ENCODE measurements around the gene CRYL1.

Gene CRYL1

GRCh38 chr13:20393273-20394168 lies 132.1 kb downstream of the CRYL1 start:
- no peak overlapping the region for H3K27ac ChIP-seq (replicated peaks; ENCODE audit: low read length)
- no peak for DNase-seq (ENCODE audit: low spot score)
- no peak overlapping the region for H4K8ac ChIP-seq (ENCODE audit: low read depth, low read length)
- no peak overlapping the region for H3K18ac ChIP-seq (ENCODE audit: low read length)
- H3K79me1 ChIP-seq (ENCODE audit: low read depth, low read length), result peaks cover 2% of the 10 kb centered on the region
- no peak overlapping the region for H2BK15ac ChIP-seq (ENCODE audit: low read length)
- H3K36me3 ChIP-seq (replicated peaks in 1 of 2; ENCODE audit: control insufficient read depth in 2 of 2, insufficient read depth in 2 of 2, low read length in 2 of 2), result no peaks in the 10 kb centered on the region
- no peak overlapping the region for H3K4ac ChIP-seq (ENCODE audit: low read length)
- H3K14ac ChIP-seq (ENCODE audit: low read length), result no peak overlapping the region
- no peak overlapping the region for H3K4me2 ChIP-seq (ENCODE audit: insufficient read depth, low read length, poor library complexity, severe bottlenecking)
- H2AK5ac ChIP-seq (ENCODE audit: low read depth, low read length), result no peak overlapping the region
- no peak overlapping the region for H2BK12ac ChIP-seq (ENCODE audit: low read length)
- no peak overlapping the region for H2BK120ac ChIP-seq (ENCODE audit: low read depth, low read length)
- no peak overlapping the region for H4K91ac ChIP-seq (ENCODE audit: low read depth, low read length, poor library complexity)
- no peak overlapping the region for H2AFZ ChIP-seq (ENCODE audit: low read length)
- no peak overlapping the region for H3K23ac ChIP-seq (ENCODE audit: low read depth, low read length, poor library complexity)
- peaks cover 0 to 16% of the 10 kb centered on the region in 2 donors for H3K9me3 ChIP-seq (replicated peaks in 1 of 2; ENCODE audit: control insufficient read depth in 2 of 2, insufficient read depth in 1 of 2, low read depth in 1 of 2, low read length in 2 of 2)
- H2BK5ac ChIP-seq (ENCODE audit: low read length), result no peak overlapping the region
- peaks cover 0 to 4% (median 0%) of the 10 kb centered on the region in 3 experiments for H3K27me3 ChIP-seq (ENCODE audit: control insufficient read depth in 3 of 3, insufficient read depth in 3 of 3, low read depth in 1 of 3, low read length in 3 of 3)
- no peak overlapping the region for H3K9ac ChIP-seq (ENCODE audit: low read depth, low read length, poor library complexity)
- 100% methylated on average over 5 to 10 of the region's 10 CpGs for WGBS, 2 donors (ENCODE audit: extremely low coverage in 2 of 2, insufficient read length in 2 of 2, insufficient replicate concordance in 1 of 2)
- H3K4me3 ChIP-seq (ENCODE audit: low read length in 2 of 2), result peak overlapping the region in 1 of 2 donors; percentile 71
- peaks cover 0 to 3% of the 10 kb centered on the region in 2 donors for H3K4me1 ChIP-seq (ENCODE audit: control insufficient read depth in 2 of 2, insufficient read depth in 1 of 2, low read depth in 1 of 2, low read length in 2 of 2)

- no peak overlapping the region for H3K4me2 ChIP-seq (ENCODE audit: insufficient read depth, low read length, poor library complexity, severe bottlenecking)
- H3K27me3 ChIP-seq (ENCODE audit: control insufficient read depth in 3 of 3, insufficient read depth in 3 of 3, low read depth in 1 of 3, low read length in 3 of 3), result peaks cover 0 to 4% (median 0%) of the 10 kb centered on the region in 3 experiments
- WGBS, 2 donors (ENCODE audit: extremely low coverage in 2 of 2, insufficient read length in 2 of 2, insufficient replicate concordance in 1 of 2), result 100% methylated on average over 1 to 4 of the region's 4 CpGs
- peaks cover 0 to 16% of the 10 kb centered on the region in 2 donors for H3K9me3 ChIP-seq (replicated peaks in 1 of 2; ENCODE audit: control insufficient read depth in 2 of 2, insufficient read depth in 1 of 2, low read depth in 1 of 2, low read length in 2 of 2)
- H3K27ac ChIP-seq (replicated peaks; ENCODE audit: low read length), result no peak overlapping the region
- H3K18ac ChIP-seq (ENCODE audit: low read length), result no peak overlapping the region
- H3K36me3 ChIP-seq (replicated peaks in 1 of 2; ENCODE audit: control insufficient read depth in 2 of 2, insufficient read depth in 2 of 2, low read length in 2 of 2), result no peaks in the 10 kb centered on the region
- peak overlapping the region in 1 of 2 donors; percentile 59 for H3K4me3 ChIP-seq (ENCODE audit: low read length in 2 of 2)
- no peak overlapping the region for H3K14ac ChIP-seq (ENCODE audit: low read length)
- no peak overlapping the region for H2BK12ac ChIP-seq (ENCODE audit: low read length)
- H3K4ac ChIP-seq (ENCODE audit: low read length), result no peak overlapping the region
- no peak overlapping the region for H2BK120ac ChIP-seq (ENCODE audit: low read depth, low read length)
- H3K9ac ChIP-seq (ENCODE audit: low read depth, low read length, poor library complexity), result no peak overlapping the region
- H3K79me1 ChIP-seq (ENCODE audit: low read depth, low read length), result peaks cover 2% of the 10 kb centered on the region
- DNase-seq (ENCODE audit: low spot score), result no peak
- no peak overlapping the region for H2AFZ ChIP-seq (ENCODE audit: low read length)
- H3K23ac ChIP-seq (ENCODE audit: low read depth, low read length, poor library complexity), result no peak overlapping the region
- no peak overlapping the region for H4K91ac ChIP-seq (ENCODE audit: low read depth, low read length, poor library complexity)
- H2BK5ac ChIP-seq (ENCODE audit: low read length), result no peak overlapping the region
- peaks cover 0 to 3% of the 10 kb centered on the region in 2 donors for H3K4me1 ChIP-seq (ENCODE audit: control insufficient read depth in 2 of 2, insufficient read depth in 1 of 2, low read depth in 1 of 2, low read length in 2 of 2)
- H4K8ac ChIP-seq (ENCODE audit: low read depth, low read length), result no peak overlapping the region
- H2AK5ac ChIP-seq (ENCODE audit: low read depth, low read length), result no peak overlapping the region
- no peak overlapping the region for H2BK15ac ChIP-seq (ENCODE audit: low read length)
These were observed 133.1 kb downstream of the CRYL1 start for GRCh38 chr13:20392530-20392929.

GRCh38 chr13:20391597-20392452 lies 133.8 kb downstream of the CRYL1 start:
- Histone ChIP-seq H3K4me1 (ENCODE audit: control insufficient read depth in 2 of 2, insufficient read depth in 1 of 2, low read depth in 1 of 2, low read length in 2 of 2) (peaks cover 0 to 3% of the 10 kb centered on the region in 2 donors), H2AFZ (ENCODE audit: low read length) (no peak overlapping the region), H3K9ac (ENCODE audit: low read depth, low read length, poor library complexity) (no peak overlapping the region), H3K23ac (ENCODE audit: low read depth, low read length, poor library complexity) (no peak overlapping the region), H4K8ac (ENCODE audit: low read depth, low read length) (no peak overlapping the region), H4K91ac (ENCODE audit: low read depth, low read length, poor library complexity) (no peak overlapping the region), H3K4me3 (ENCODE audit: low read length in 2 of 2) (peak overlapping the region in 1 of 2 donors; percentile 59), H2BK5ac (ENCODE audit: low read length) (no peak overlapping the region), H3K4ac (ENCODE audit: low read length) (no peak overlapping the region), H3K18ac (ENCODE audit: low read length) (peak overlapping the region; percentile 13), H3K27me3 (ENCODE audit: control insufficient read depth in 3 of 3, insufficient read depth in 3 of 3, low read depth in 1 of 3, low read length in 3 of 3) (peaks cover 0 to 4% (median 0%) of the 10 kb centered on the region in 3 experiments), H2BK120ac (ENCODE audit: low read depth, low read length) (no peak overlapping the region), H3K9me3 (replicated peaks in 1 of 2; ENCODE audit: control insufficient read depth in 2 of 2, insufficient read depth in 1 of 2, low read depth in 1 of 2, low read length in 2 of 2) (peaks cover 0 to 16% of the 10 kb centered on the region in 2 donors), H3K36me3 (replicated peaks in 1 of 2; ENCODE audit: control insufficient read depth in 2 of 2, insufficient read depth in 2 of 2, low read length in 2 of 2) (no peaks in the 10 kb centered on the region), H2BK12ac (ENCODE audit: low read length) (no peak overlapping the region), H3K27ac (replicated peaks; ENCODE audit: low read length) (no peak overlapping the region), H2AK5ac (ENCODE audit: low read depth, low read length) (no peak overlapping the region), H3K14ac (ENCODE audit: low read length) (peak overlapping the region; percentile 47), H2BK15ac (ENCODE audit: low read length) (no peak overlapping the region), H3K79me1 (ENCODE audit: low read depth, low read length) (peaks cover 2% of the 10 kb centered on the region), H3K4me2 (ENCODE audit: insufficient read depth, low read length, poor library complexity, severe bottlenecking) (no peak overlapping the region)
- no CpG with 5 or more reads among the region's 69 CpGs for WGBS, 2 donors (ENCODE audit: extremely low coverage in 2 of 2, insufficient read length in 2 of 2, insufficient replicate concordance in 1 of 2)
- no peak for DNase-seq (ENCODE audit: low spot score)

Measured in neuronal stem cell (in vitro differentiated cells).